OCI-LY7 (cell line): ENCODE results near the gene MAN1B1. TPM values are rescaled to one million over a fixed set of nuclear protein-coding genes. Genes with fewer than 3 reads are reported as not detected.

Experiments used
- BruUV-seq: library from RNA; stranded (reverse); fragments of 400-500 nt; replicated peaks from 2 replicates; lab custom pipeline; 2021; lab: Mats Ljungman, UMichigan
- CTCF ChIA-PET: fragments of 300-600 bp; sonication (Branson Sonifier 250); formaldehyde crosslinking; loops from one replicate; lab custom pipeline; 2022; ENCODE audit warnings: antibody characterized with exemption; ENCODE audit not compliant: unreplicated experiment; lab: Charles Lee
- POLR2A ChIA-PET: fragments of 300-600 bp; sonication (Branson Sonifier 250); formaldehyde crosslinking; loops from one replicate; lab custom pipeline; 2022; ENCODE audit warnings: antibody characterized with exemption; lab: Charles Lee
- DNase-seq: peaks from one replicate; pipeline ENCODE4 v3.0.0-alpha.2; 2015; ENCODE audit warnings: low spot score
- H2AFZ ChIP-seq: fragments of 200-600 bp; sonication (generic), shearing (Covaris generic); 2 replicates; pipeline ENCODE4 v1.6.1; 2014; ENCODE audit warnings: mild to moderate bottlenecking, antibody characterized with exemption, low read length, moderate library complexity
- H3K27ac ChIP-seq: fragments of 200-600 bp; sonication (generic); 2 replicates; pipeline ENCODE4 v1.5.1; 2014; ENCODE audit warnings: mixed run types, low read depth, mild to moderate bottlenecking, moderate library complexity, low read length, inconsistent platforms; ENCODE audit not compliant: poor library complexity, severe bottlenecking
- H3K36me3 ChIP-seq: fragments of 200-600 bp; sonication (generic); 2 replicates; pipeline ENCODE4 v1.6.1; 2014; ENCODE audit warnings: mild to moderate bottlenecking, antibody characterized with exemption, low read length, moderate library complexity, mixed read lengths; ENCODE audit not compliant: insufficient read depth
- H3K4me1 ChIP-seq: fragments of 200-600 bp; sonication (generic); 2 replicates; pipeline ENCODE4 v1.5.1; 2014; ENCODE audit warnings: mild to moderate bottlenecking, low read length; ENCODE audit not compliant: insufficient read depth, poor library complexity, severe bottlenecking
- H3K4me2 ChIP-seq: fragments of 200-600 bp; sonication (generic); 2 replicates; pipeline ENCODE4 v1.6.1; 2014; ENCODE audit warnings: mild to moderate bottlenecking, low read length
- H3K4me3 ChIP-seq: fragments of 200-600 bp; sonication (generic); 2 replicates; pipeline ENCODE4 v1.5.1; 2014; ENCODE audit warnings: mild to moderate bottlenecking, low read depth, low read length; ENCODE audit not compliant: poor library complexity, severe bottlenecking
- H3K79me2 ChIP-seq: fragments of 200-600 bp; sonication (generic); 2 replicates; pipeline ENCODE4 v1.6.1; 2016; ENCODE audit warnings: low read depth, mild to moderate bottlenecking, low read length, moderate library complexity, mixed read lengths; ENCODE audit not compliant: insufficient read depth
- H3K9me2 ChIP-seq: fragments of 200-600 bp; sonication (generic); 2 replicates; pipeline ENCODE4 v1.6.1; 2016; ENCODE audit warnings: mild to moderate bottlenecking, low read length, mixed read lengths; ENCODE audit not compliant: insufficient read depth
- H3K9me3 ChIP-seq: fragments of 200-600 bp; sonication (generic); 2 replicates; pipeline ENCODE4 v1.6.1; 2014; ENCODE audit warnings: mild to moderate bottlenecking, mixed run types, low read length, mixed read lengths
- H4K20me1 ChIP-seq: fragments of 200-600 bp; sonication (generic); 2 replicates; pipeline ENCODE4 v1.6.1; 2014; ENCODE audit warnings: mild to moderate bottlenecking, antibody characterized with exemption, low read length, moderate library complexity, mixed read lengths; ENCODE audit not compliant: insufficient read depth
- CTCF ChIP-seq: fragments of 200-600 bp; sonication (generic); conservative IDR thresholded peaks from 2 replicates; pipeline ENCODE4 v1.5.1; 2014; ENCODE audit warnings: mild to moderate bottlenecking, antibody characterized with exemption, low read length, moderate library complexity, mixed read lengths
- EZH2phosphoT487 ChIP-seq: fragments of 200-600 bp; sonication (generic); IDR thresholded peaks from 2 replicates; pipeline ENCODE4 v1.6.1; 2018; ENCODE audit warnings: low read depth, borderline replicate concordance, mild to moderate bottlenecking, mixed run types, antibody characterized with exemption, low read length, moderate library complexity, mixed read lengths
- intact Hi-C: fragments of 100-400 bp; cut with micrococcal nuclease; formaldehyde crosslinking; loops from one replicate; pipeline ENCODE4 v1.10.0; 2022; ENCODE audit not compliant: unreplicated experiment
- total RNA-seq, 2 experiments: library from RNA; depleted of rRNA in 1 of 2; stranded (reverse); fragments of >200 nt in 1 of 2; shearing (Covaris generic) in 1 of 2; gene quantifications; 2 replicates each; pipeline ENCODE4 v1.2.3, GENCODE V29; 2014 to 2022

MAN1B1 gene
- total RNA-seq, 2 experiments from 2014 or later, result 32.7 to 43.4 TPM

- POLR2A ChIA-PET, result interaction anchor here (0.6 to 3.7 kb wide), 5 partner anchors 10 to 119 kb away, joined by 3 to 52 read pairs (median 4); no protein-coding TSS in a partner anchor
- intact Hi-C loops, result no loop called here
- CTCF ChIA-PET, result interaction anchor here (0.5 to 1.7 kb wide), 2 partner anchors 15 to 20 kb away, joined by 3 to 5 read pairs; no protein-coding TSS in a partner anchor
Observed at GRCh38 chr9:137149363-137149762, 62.6 kb downstream of the MAN1B1 start.

DNA sequence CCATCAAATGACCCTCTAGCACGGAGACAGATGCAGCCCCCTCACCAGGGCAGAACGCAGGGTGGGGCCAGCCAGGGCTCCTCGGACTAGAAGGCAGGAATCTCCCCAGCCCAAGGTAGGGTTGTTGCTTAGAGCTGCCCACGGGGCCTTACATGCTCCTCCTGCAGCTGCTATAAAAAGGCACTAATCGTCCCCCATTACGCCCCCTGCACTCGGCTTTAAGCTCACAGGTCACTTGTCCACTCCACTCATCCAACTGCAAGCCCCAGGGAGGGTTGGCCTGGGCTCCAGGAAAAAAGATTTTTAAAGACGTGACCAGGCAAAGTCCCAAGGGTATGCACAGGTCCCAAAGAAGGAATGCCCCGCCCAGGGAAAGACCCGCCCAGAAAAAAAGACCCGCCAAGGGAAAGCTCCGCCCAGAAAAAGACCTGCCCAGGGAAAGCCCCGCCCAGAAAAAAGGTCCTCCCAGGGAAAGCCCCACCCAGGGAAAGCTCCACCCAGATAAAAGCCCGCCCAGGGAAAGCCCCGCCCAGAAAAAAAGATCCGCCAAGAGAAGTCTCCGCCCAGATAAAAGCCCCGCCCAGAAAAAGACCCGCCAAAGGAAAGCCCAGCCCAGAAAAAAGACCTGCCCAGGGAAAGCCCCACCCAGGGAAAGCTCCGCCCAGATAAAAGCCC, 63.3 kb downstream of the MAN1B1 start:
- H3K4me3 ChIP-seq, result peak overlapping the region; percentile 39
- peak; percentile 60 for DNase-seq
- TF ChIP-seq EZH2phosphoT487 (no peak), CTCF (no peak)
- H3K27ac ChIP-seq, result peak overlapping the region; percentile 42
- CTCF ChIA-PET, result interaction anchor here (1.7 kb wide), 1 partner anchor 21 kb away, joined by 5 read pairs; no protein-coding TSS in a partner anchor
- POLR2A ChIA-PET, result interaction anchor here (0.6 to 3.7 kb wide), 20 partner anchors 9 to 749 kb away, joined by 3 to 52 read pairs (median 5); partner anchors contain the start of gene SSNA1
- H3K4me2 ChIP-seq, result peak overlapping the region; percentile 54
- no peaks in the 10 kb centered on the region for H3K79me2 ChIP-seq
- intact Hi-C loops, result loop anchor here (2.0 to 10.0 kb wide), 5 partner anchors 33 to 605 kb away; partner anchors contain the start of genes ANAPC2, MAN1B1, NOTCH1 and SSNA1
- no TSS peak for BruUV-seq
- no peaks in the 10 kb centered on the region for H4K20me1 ChIP-seq
- peaks cover 17% of the 10 kb centered on the region for H3K4me1 ChIP-seq
- no peaks in the 10 kb centered on the region for H3K36me3 ChIP-seq
- H3K9me2 ChIP-seq, result no peaks in the 10 kb centered on the region
- no peaks in the 10 kb centered on the region for H3K9me3 ChIP-seq
- H2AFZ ChIP-seq, result peak overlapping the region; percentile 48; the same call in 1 of the 2 replicates

More at GRCh38 chr9:137149363-137149762, 62.6 kb downstream of the MAN1B1 start:
- BruUV-seq, result no TSS peak
- no peak for TF ChIP-seq CTCF
- TF ChIP-seq EZH2phosphoT487, result no peak
- Histone ChIP-seq H3K36me3 (no peaks in the 10 kb centered on the region), H3K79me2 (no peaks in the 10 kb centered on the region), H3K4me1 (peaks cover 17% of the 10 kb centered on the region), H3K4me2 (peak overlapping the region; percentile 54; the same call in 1 of the 2 replicates), H4K20me1 (no peaks in the 10 kb centered on the region), H3K4me3 (no peak overlapping the region), H2AFZ (peak overlapping the region; percentile 48; the same call in 1 of the 2 replicates), H3K9me3 (no peaks in the 10 kb centered on the region), H3K27ac (peak overlapping the region; percentile 42), H3K9me2 (no peaks in the 10 kb centered on the region)
- DNase-seq, result no peak
